Spleen (tissue), 11 donors: ENCODE results near the gene CRPPA. TPM values are rescaled to one million over a fixed set of nuclear protein-coding genes. Genes with fewer than 3 reads are reported as not detected.

ENCODE experiments used
- DNase-seq: peaks from one replicate; pipeline ENCODE4 v3.0.0-alpha.2; 2020
- H3K27ac ChIP-seq, 8 donors: fragments of 200-600 bp; sonication (generic) in 7 of 8; 1 replicate in 4 of 8; 2 replicates in 4 of 8; pipeline versions ENCODE4 v1.5.0 to v1.8.0; 2016 to 2021; ENCODE audit warnings: inconsistent platforms in 4 of 8, mild to moderate bottlenecking in 4 of 8, moderate library complexity in 1 of 8
- H3K27me3 ChIP-seq, 7 donors: fragments of 200-600 bp; sonication (generic) in 6 of 7; replicated peaks in 1 of 7; 1 replicate in 4 of 7; 2 replicates in 3 of 7; pipeline versions ENCODE4 v1.5.0 to v1.8.0; 2016 to 2021; ENCODE audit warnings: inconsistent platforms in 3 of 7, mild to moderate bottlenecking in 1 of 7
- H3K36me3 ChIP-seq, 6 donors: fragments of 200-600 bp; sonication (generic) in 5 of 6; 1 replicate in 4 of 6; 2 replicates in 2 of 6; pipeline versions ENCODE4 v1.5.0 to v1.8.0; 2016 to 2021; ENCODE audit warnings: inconsistent platforms in 2 of 6
- H3K4me1 ChIP-seq, 6 donors: fragments of 200-600 bp; sonication (generic) in 5 of 6; 1 replicate in 3 of 6; 2 replicates in 3 of 6; pipeline versions ENCODE4 v1.5.0 to v1.8.0; 2016 to 2021; ENCODE audit warnings: inconsistent platforms in 3 of 6
- H3K4me3 ChIP-seq, 8 donors: fragments of 200-600 bp; sonication (generic) in 7 of 8; 1 replicate in 4 of 8; 2 replicates in 4 of 8; pipeline versions ENCODE4 v1.5.0 to v1.8.0; 2016 to 2021; ENCODE audit warnings: inconsistent platforms in 4 of 8, mild to moderate bottlenecking in 4 of 8, moderate library complexity in 2 of 8
- H3K9me3 ChIP-seq, 8 donors: fragments of 200-600 bp; sonication (generic) in 7 of 8; 1 replicate in 4 of 8; 2 replicates in 4 of 8; pipeline versions ENCODE4 v1.5.0 to v1.8.0; 2016 to 2021; ENCODE audit warnings: inconsistent platforms in 4 of 8
- CTCF ChIP-seq, 11 experiments: fragments of 200-600 bp in 7 of 11; fragments of 450-650 bp in 4 of 11; sonication (generic) in 4 of 11; IDR thresholded peaks in 8 of 11; conservative IDR thresholded peaks in 3 of 11; 1 replicate in 7 of 11; 2 replicates in 4 of 11; pipeline versions ENCODE4 v1.4.0 to v1.8.0; 2016 to 2021; ENCODE audit warnings: antibody characterized with exemption in 11 of 11, inconsistent platforms in 4 of 11, mild to moderate bottlenecking in 1 of 11
- POLR2A ChIP-seq, 3 donors: fragments of 450-650 bp; IDR thresholded peaks; one replicate each; pipeline ENCODE4 v1.5.1; 2017; ENCODE audit warnings: antibody characterized with exemption in 3 of 3, mild to moderate bottlenecking in 1 of 3
- POLR2AphosphoS5 ChIP-seq, 3 donors: sonication (generic); formaldehyde crosslinking; IDR thresholded peaks; one replicate each; pipeline ENCODE4 v1.5.1; 2017; ENCODE audit warnings: antibody characterized with exemption in 3 of 3
- WGBS, 5 donors: extraction: QIAGEN DNeasy Blood & Tissue Kit in 3 of 5; methylation state at CpG; one replicate each; pipeline versions ENCODE4 v1.1.5 to v1.1.7; 2013 to 2018; 5-methylcytosine and 5-hydroxymethylcytosine counted together
- intact Hi-C: fragments of 100-400 bp; cut with DNase I; formaldehyde crosslinking; loops from one replicate; pipeline ENCODE4 v1.15.0; 2023; ENCODE audit warnings: low total_unique reads
- polyA plus RNA-seq, 3 donors: library from polyadenylated mRNA; stranded (reverse); fragments of 200-250 nt; gene quantifications; one replicate each; pipeline ENCODE4 v1.2.1, GENCODE V29; 2013
- total RNA-seq, 7 donors: library from RNA; depleted of rRNA in 3 of 7; stranded (reverse); fragments of >200 nt in 3 of 7; fragmentation: NEBNext Ultra II Directional in 4 of 7; extraction: Animal tissue kit (Norgen Biotek cat#: 25700) in 4 of 7; gene quantifications; one replicate each; pipeline versions ENCODE4 v1.1.0 to v1.2.1, GENCODE V29; 2016 to 2021
- donor health status: healthy with polysubstance abuse.
- donor health status: DM: no; HTN: no; CAD: no; lungs with moderate emphysema.
- donor health status: DM: no; HTN: no; CAD: no.
- donor health status: Bipolar disorder and iron deficiency.
- donor health status: healthy.
- donor health status: DM: no; HTN: no; CAD: no.
- donor health status: DM: yes; HTN: yes; CAD: no.

The CRPPA gene
- total and polyA plus RNA-seq, 10 donors = 0.15 to 3.1 (median 0.84) TPM

- 93 to 97% (median 95%) methylated on average over 46 of the region's 46 CpGs for WGBS, 5 donors
- no peaks in the 10 kb centered on the region for H3K27me3 ChIP-seq
- H3K27ac ChIP-seq = no peak overlapping the region
- no peak for DNase-seq
- H3K9me3 ChIP-seq = peaks cover 0 to 66% (median 30%) of the 10 kb centered on the region in 8 donors
- no peaks in the 10 kb centered on the region for H3K4me1 ChIP-seq
- no peak overlapping the region for H3K4me3 ChIP-seq
- TF ChIP-seq POLR2AphosphoS5 (IDR thresholded peaks at IDR 0.05) (no peak), POLR2A (IDR thresholded peaks at IDR 0.05) (no peak), CTCF (IDR thresholded peaks at IDR 0.05 in 8 of 11, conservative IDR thresholded peaks at IDR 0.05 in 3 of 11) (no peak)
- H3K36me3 ChIP-seq = no peaks in the 10 kb centered on the region
- intact Hi-C loops = no loop called here
Measured at GRCh38 chr7:16398146-16399017, 23.0 kb downstream of the CRPPA start.

GRCh38 chr7:16397501-16398145, 23.7 kb downstream of the CRPPA start:
- WGBS, 5 donors = 93 to 96% (median 94%) methylated on average over 33 of the region's 33 CpGs
- Histone ChIP-seq H3K9me3 (peaks cover 0 to 63% (median 23%) of the 10 kb centered on the region in 8 donors), H3K4me3 (no peak overlapping the region), H3K27ac (no peak overlapping the region), H3K4me1 (no peaks in the 10 kb centered on the region), H3K36me3 (no peaks in the 10 kb centered on the region), H3K27me3 (no peaks in the 10 kb centered on the region)
- TF ChIP-seq POLR2AphosphoS5 (IDR thresholded peaks at IDR 0.05) (no peak), CTCF (IDR thresholded peaks at IDR 0.05 in 8 of 11, conservative IDR thresholded peaks at IDR 0.05 in 3 of 11) (no peak), POLR2A (IDR thresholded peaks at IDR 0.05) (no peak)
- intact Hi-C loops = no loop called here
- DNase-seq = no peak

GRCh38 chr7:16396766-16397500, 24.4 kb downstream of the CRPPA start:
- H3K4me1 ChIP-seq = no peaks in the 10 kb centered on the region
- H3K27me3 ChIP-seq = no peaks in the 10 kb centered on the region
- TF ChIP-seq POLR2AphosphoS5 (IDR thresholded peaks at IDR 0.05) (no peak), POLR2A (IDR thresholded peaks at IDR 0.05) (no peak), CTCF (IDR thresholded peaks at IDR 0.05 in 8 of 11, conservative IDR thresholded peaks at IDR 0.05 in 3 of 11) (no peak)
- intact Hi-C loops = no loop called here
- no peak overlapping the region for H3K27ac ChIP-seq
- H3K36me3 ChIP-seq = no peaks in the 10 kb centered on the region
- WGBS, 5 donors = 94 to 96% (median 95%) methylated on average over 25 of the region's 25 CpGs
- no peak for DNase-seq
- H3K4me3 ChIP-seq = no peak overlapping the region
- peaks cover 0 to 56% (median 16%) of the 10 kb centered on the region in 8 donors for H3K9me3 ChIP-seq
